ENCODE results near the gene C18orf63. TPM values are rescaled to one million over a fixed set of nuclear protein-coding genes. Genes with fewer than 3 reads are reported as not detected.
A peak's percentile ranks its signal among the peaks of the same experiment; 100 is the strongest.

Gene C18orf63
- total RNA-seq, 2 experiments from 2014 or later = not detected

- Histone ChIP-seq H3K27ac (ENCODE audit: low read depth, low read length, poor library complexity, severe bottlenecking) (no peak overlapping the region), H4K20me1 (ENCODE audit: insufficient read depth, low read length) (no peaks in the 10 kb centered on the region), H3K9me3 (ENCODE audit: low read length) (no peaks in the 10 kb centered on the region), H3K79me2 (ENCODE audit: insufficient read depth, low read depth, low read length) (no peaks in the 10 kb centered on the region), H2AFZ (ENCODE audit: low read length) (no peak overlapping the region), H3K9me2 (ENCODE audit: insufficient read depth, low read length) (no peaks in the 10 kb centered on the region), H3K36me3 (ENCODE audit: insufficient read depth, low read length) (no peaks in the 10 kb centered on the region), H3K4me3 (ENCODE audit: low read depth, low read length, poor library complexity, severe bottlenecking) (no peak overlapping the region), H3K4me2 (ENCODE audit: low read length) (no peak overlapping the region), H3K4me1 (ENCODE audit: insufficient read depth, low read length, poor library complexity, severe bottlenecking) (no peaks in the 10 kb centered on the region)
- intact Hi-C loops (cut with micrococcal nuclease; ENCODE audit: unreplicated experiment) = no loop called here
- POLR2A ChIA-PET = no interaction called here
- no peak for DNase-seq (ENCODE audit: low spot score)
- CTCF ChIA-PET (ENCODE audit: unreplicated experiment) = no interaction called here
- TF ChIP-seq CTCF (conservative IDR thresholded peaks at IDR 0.05; ENCODE audit: low read length) (no peak), EZH2phosphoT487 (IDR thresholded peaks at IDR 0.05; ENCODE audit: borderline replicate concordance, low read depth, low read length) (no peak)
- no TSS peak for BruUV-seq (replicated peaks)
Observed at GRCh38 chr18:74333091-74333490, 17.5 kb downstream of the C18orf63 start.

GRCh38 chr18:74334242-74334893 is 18.7 kb downstream of the C18orf63 start:
- H3K9me2 ChIP-seq (ENCODE audit: insufficient read depth, low read length) = no peaks in the 10 kb centered on the region
- intact Hi-C loops (cut with micrococcal nuclease; ENCODE audit: unreplicated experiment) = no loop called here
- BruUV-seq (replicated peaks) = no TSS peak
- H3K36me3 ChIP-seq (ENCODE audit: insufficient read depth, low read length) = no peaks in the 10 kb centered on the region
- CTCF ChIA-PET (ENCODE audit: unreplicated experiment) = no interaction called here
- H3K4me3 ChIP-seq (ENCODE audit: low read depth, low read length, poor library complexity, severe bottlenecking) = no peak overlapping the region
- no peaks in the 10 kb centered on the region for H3K79me2 ChIP-seq (ENCODE audit: insufficient read depth, low read depth, low read length)
- H3K4me2 ChIP-seq (ENCODE audit: low read length) = no peak overlapping the region
- DNase-seq (ENCODE audit: low spot score) = peak; percentile 0
- H4K20me1 ChIP-seq (ENCODE audit: insufficient read depth, low read length) = no peaks in the 10 kb centered on the region
- POLR2A ChIA-PET = no interaction called here
- H3K27ac ChIP-seq (ENCODE audit: low read depth, low read length, poor library complexity, severe bottlenecking) = no peak overlapping the region
- no peaks in the 10 kb centered on the region for H3K4me1 ChIP-seq (ENCODE audit: insufficient read depth, low read length, poor library complexity, severe bottlenecking)
- no peak for TF ChIP-seq EZH2phosphoT487 (IDR thresholded peaks at IDR 0.05; ENCODE audit: borderline replicate concordance, low read depth, low read length)
- no peak for TF ChIP-seq CTCF (conservative IDR thresholded peaks at IDR 0.05; ENCODE audit: low read length)
- H2AFZ ChIP-seq (ENCODE audit: low read length) = no peak overlapping the region
- no peaks in the 10 kb centered on the region for H3K9me3 ChIP-seq (ENCODE audit: low read length)

GRCh38 chr18:74336656-74337055 is 21.0 kb downstream of the C18orf63 start:
- no peak for DNase-seq (ENCODE audit: low spot score)
- H4K20me1 ChIP-seq (ENCODE audit: insufficient read depth, low read length) = no peaks in the 10 kb centered on the region
- intact Hi-C loops (cut with micrococcal nuclease; ENCODE audit: unreplicated experiment) = no loop called here
- H3K27ac ChIP-seq (ENCODE audit: low read depth, low read length, poor library complexity, severe bottlenecking) = no peak overlapping the region
- no peaks in the 10 kb centered on the region for H3K4me1 ChIP-seq (ENCODE audit: insufficient read depth, low read length, poor library complexity, severe bottlenecking)
- no peaks in the 10 kb centered on the region for H3K79me2 ChIP-seq (ENCODE audit: insufficient read depth, low read depth, low read length)
- H3K4me3 ChIP-seq (ENCODE audit: low read depth, low read length, poor library complexity, severe bottlenecking) = no peak overlapping the region
- ChIA-PET CTCF (ENCODE audit: unreplicated experiment) (no interaction called here), POLR2A (no interaction called here)
- H3K36me3 ChIP-seq (ENCODE audit: insufficient read depth, low read length) = no peaks in the 10 kb centered on the region
- no peak overlapping the region for H2AFZ ChIP-seq (ENCODE audit: low read length)
- BruUV-seq (replicated peaks) = no TSS peak
- H3K9me3 ChIP-seq (ENCODE audit: low read length) = no peaks in the 10 kb centered on the region
- no peak for TF ChIP-seq EZH2phosphoT487 (IDR thresholded peaks at IDR 0.05; ENCODE audit: borderline replicate concordance, low read depth, low read length)
- no peak for TF ChIP-seq CTCF (conservative IDR thresholded peaks at IDR 0.05; ENCODE audit: low read length)
- no peaks in the 10 kb centered on the region for H3K9me2 ChIP-seq (ENCODE audit: insufficient read depth, low read length)
- no peak overlapping the region for H3K4me2 ChIP-seq (ENCODE audit: low read length)

All from OCI-LY7 (cell line).